Hepatocyte (in vitro differentiated cells): Measurements from ENCODE around the gene AMIGO1. TPM values are rescaled to one million over a fixed set of nuclear protein-coding genes. Genes with fewer than 3 reads are reported as not detected.

Source experiments
- DNase-seq: peaks from one replicate; pipeline ENCODE4 v3.0.0-alpha.2; 2016; ENCODE audit warnings: low spot score
- H2AFZ ChIP-seq: fragments of 200-600 bp; sonication (generic); 2 replicates; pipeline ENCODE4 v1.6.0; 2016; ENCODE audit warnings: antibody characterized with exemption, mild to moderate bottlenecking
- H3K27ac ChIP-seq: fragments of 200-600 bp; sonication (generic); 2 replicates; pipeline ENCODE4 v1.5.1; 2016; ENCODE audit warnings: mild to moderate bottlenecking
- H3K27me3 ChIP-seq: fragments of 200-600 bp; sonication (generic); 2 replicates; pipeline ENCODE4 v1.6.1; 2016
- H3K36me3 ChIP-seq: fragments of 200-600 bp; sonication (generic); replicated peaks from 2 replicates; pipeline ENCODE4 v1.5.1; 2016; ENCODE audit warnings: low read depth; ENCODE audit not compliant: insufficient read depth
- H3K4me1 ChIP-seq: fragments of 200-600 bp; sonication (generic); 2 replicates; pipeline ENCODE4 v1.5.1; 2016; ENCODE audit warnings: mild to moderate bottlenecking, moderate library complexity; ENCODE audit not compliant: insufficient read depth
- H3K4me2 ChIP-seq: fragments of 200-600 bp; sonication (generic); 2 replicates; pipeline ENCODE4 v1.6.0; 2016
- H3K4me3 ChIP-seq: fragments of 200-600 bp; sonication (generic); 2 replicates; pipeline ENCODE4 v1.5.1; 2016; ENCODE audit warnings: mild to moderate bottlenecking
- H3K79me2 ChIP-seq: fragments of 200-600 bp; sonication (generic); 2 replicates; pipeline ENCODE4 v1.6.0; 2017; ENCODE audit warnings: mild to moderate bottlenecking
- H3K9me2 ChIP-seq: fragments of 200-600 bp; sonication (generic); replicated peaks from 2 replicates; pipeline ENCODE4 v1.6.0; 2017; ENCODE audit warnings: mild to moderate bottlenecking; ENCODE audit not compliant: insufficient read depth
- H3K9me3 ChIP-seq: fragments of 200-600 bp; sonication (generic); 2 replicates; pipeline ENCODE4 v1.5.1; 2016; ENCODE audit warnings: low read depth, mild to moderate bottlenecking
- H4K20me1 ChIP-seq: fragments of 200-600 bp; sonication (generic); 2 replicates; pipeline ENCODE4 v1.6.0; 2016; ENCODE audit warnings: mild to moderate bottlenecking; ENCODE audit not compliant: insufficient read depth, poor library complexity, severe bottlenecking
- EZH2 ChIP-seq: fragments of 200-600 bp; sonication (generic); IDR thresholded peaks from 2 replicates; pipeline ENCODE4 v1.6.1; 2016; ENCODE audit warnings: antibody characterized with exemption, mild to moderate bottlenecking, borderline replicate concordance
- EZH2phosphoT487 ChIP-seq: fragments of 200-600 bp; sonication (generic); IDR thresholded peaks from one replicate; pipeline ENCODE4 v1.6.1; 2018; ENCODE audit warnings: antibody characterized with exemption, mild to moderate bottlenecking, low read depth, moderate library complexity; ENCODE audit not compliant: unreplicated experiment, severe bottlenecking
- WGBS: methylation state at CpG from one replicate; pipeline ENCODE4 v1.1.6; 2016; ENCODE audit warnings: low lambda C conversion rate; ENCODE audit errors: missing lambda C conversion rate; 5-methylcytosine and 5-hydroxymethylcytosine counted together
- polyA plus RNA-seq: library from polyadenylated mRNA; unstranded; fragments of >200 nt; fragmentation: Nextera tagmentation; extraction: Ambion mirVana; gene quantifications from 2 replicates; pipeline ENCODE4 v1.2.1, GENCODE V29; 2016
- total RNA-seq: library from RNA; depleted of rRNA; stranded (reverse); fragments of >200 nt; gene quantifications from 2 replicates; pipeline ENCODE4 v1.2.3, GENCODE V29; 2014
- TF ChIP-seq, protein P1 (sequence below): fragments of 200-600 bp; sonication (generic); IDR thresholded peaks from 2 replicates; pipeline ENCODE4 v1.5.1; 2016; ENCODE audit warnings: antibody characterized with exemption, mild to moderate bottlenecking; ENCODE audit not compliant: poor library complexity

AMIGO1 gene
- total and polyA plus RNA-seq, 2 experiments from 2014 or later = 2.0 to 4.1 TPM

GRCh38 chr1:109548321-109549267 is 39.1 kb upstream of the AMIGO1 start, which contains the start of gene GNAI3:
Gene GNAI3 (plus strand): TSS chr1:109548615. CDS start chr1:109548721, 106 bp downstream.
- H3K4me2 ChIP-seq = peak within 1 kb of the TSS; percentile 87
- peak within 1 kb of the TSS; percentile 65 for H2AFZ ChIP-seq
- TF ChIP-seq, protein P1, sequence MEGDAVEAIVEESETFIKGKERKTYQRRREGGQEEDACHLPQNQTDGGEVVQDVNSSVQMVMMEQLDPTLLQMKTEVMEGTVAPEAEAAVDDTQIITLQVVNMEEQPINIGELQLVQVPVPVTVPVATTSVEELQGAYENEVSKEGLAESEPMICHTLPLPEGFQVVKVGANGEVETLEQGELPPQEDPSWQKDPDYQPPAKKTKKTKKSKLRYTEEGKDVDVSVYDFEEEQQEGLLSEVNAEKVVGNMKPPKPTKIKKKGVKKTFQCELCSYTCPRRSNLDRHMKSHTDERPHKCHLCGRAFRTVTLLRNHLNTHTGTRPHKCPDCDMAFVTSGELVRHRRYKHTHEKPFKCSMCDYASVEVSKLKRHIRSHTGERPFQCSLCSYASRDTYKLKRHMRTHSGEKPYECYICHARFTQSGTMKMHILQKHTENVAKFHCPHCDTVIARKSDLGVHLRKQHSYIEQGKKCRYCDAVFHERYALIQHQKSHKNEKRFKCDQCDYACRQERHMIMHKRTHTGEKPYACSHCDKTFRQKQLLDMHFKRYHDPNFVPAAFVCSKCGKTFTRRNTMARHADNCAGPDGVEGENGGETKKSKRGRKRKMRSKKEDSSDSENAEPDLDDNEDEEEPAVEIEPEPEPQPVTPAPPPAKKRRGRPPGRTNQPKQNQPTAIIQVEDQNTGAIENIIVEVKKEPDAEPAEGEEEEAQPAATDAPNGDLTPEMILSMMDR = no peak
- TF ChIP-seq EZH2 (no peak), EZH2phosphoT487 (no peak)
- H3K36me3 ChIP-seq = no peaks in the 10 kb centered on the region
- H3K79me2 ChIP-seq = peaks cover 65% of the 10 kb centered on the region
- peak within 1 kb of the TSS; percentile 98 for H3K27ac ChIP-seq
- under 1% methylated on average over 66 of the region's 68 CpGs for WGBS
- H4K20me1 ChIP-seq = peaks cover 43% of the 10 kb centered on the region
- no peaks in the 10 kb centered on the region for H3K9me3 ChIP-seq
- peak; percentile 97 for DNase-seq
- H3K27me3 ChIP-seq = no peaks in the 10 kb centered on the region
- H3K9me2 ChIP-seq = no peaks in the 10 kb centered on the region
- peaks cover 21% of the 10 kb centered on the region for H3K4me1 ChIP-seq
- peak within 1 kb of the TSS; percentile 69 for H3K4me3 ChIP-seq

DNA sequence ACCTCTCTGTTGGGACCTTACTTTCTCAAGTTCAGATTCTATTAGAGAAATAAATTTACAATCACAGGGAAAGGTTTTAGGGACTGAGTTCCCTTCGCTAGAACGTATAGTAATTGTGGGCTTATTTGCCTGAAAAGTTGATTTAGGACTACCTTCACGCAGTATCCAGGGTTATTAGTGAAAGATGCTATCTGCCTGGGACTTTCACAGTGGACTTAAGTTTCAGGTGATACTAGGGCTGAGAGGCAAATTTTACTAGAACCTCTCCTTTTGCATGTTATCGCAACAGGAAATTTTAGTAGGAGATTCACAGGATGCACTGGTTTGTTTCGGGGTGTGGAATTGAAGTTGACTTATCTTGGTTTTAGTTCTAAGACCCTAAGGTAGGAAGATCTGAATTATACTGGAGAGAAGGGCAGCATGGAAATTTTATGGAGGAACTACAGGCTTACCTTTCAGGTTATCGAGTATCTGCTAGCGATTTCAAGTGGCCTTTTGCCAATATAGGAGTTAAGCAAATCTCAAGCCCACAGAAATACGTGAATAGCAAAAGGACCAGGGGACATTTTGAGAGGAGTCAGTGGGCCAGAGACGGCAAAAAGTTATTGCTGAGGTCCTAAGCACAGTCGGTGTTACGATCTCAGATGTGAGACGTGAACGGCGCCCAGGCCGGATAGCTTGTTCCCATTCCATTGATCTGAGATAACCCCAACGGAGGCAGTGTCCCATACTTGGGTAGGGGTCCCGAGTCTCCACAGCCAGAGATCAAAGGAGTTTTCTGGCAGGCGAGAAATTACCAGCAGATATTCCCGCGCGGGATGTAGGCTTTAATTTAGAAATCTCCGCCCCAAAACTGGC is 38.2 kb upstream of the AMIGO1 start:
- TF ChIP-seq EZH2phosphoT487 = no peak
- TF ChIP-seq, protein P1 = no peak
- TF ChIP-seq EZH2 = no peak
- 13% methylated on average over 22 of the region's 22 CpGs for WGBS
- Histone ChIP-seq H3K4me3 (peak overlapping the region; percentile 69), H3K79me2 (peaks cover 56% of the 10 kb centered on the region), H3K27ac (peak overlapping the region; percentile 98), H3K27me3 (no peaks in the 10 kb centered on the region), H3K9me3 (no peaks in the 10 kb centered on the region), H4K20me1 (peaks cover 34% of the 10 kb centered on the region), H3K4me1 (peaks cover 21% of the 10 kb centered on the region), H2AFZ (peak overlapping the region; percentile 44), H3K4me2 (peak overlapping the region; percentile 87), H3K9me2 (no peaks in the 10 kb centered on the region), H3K36me3 (no peaks in the 10 kb centered on the region)
- peak; percentile 47 for DNase-seq

DNA sequence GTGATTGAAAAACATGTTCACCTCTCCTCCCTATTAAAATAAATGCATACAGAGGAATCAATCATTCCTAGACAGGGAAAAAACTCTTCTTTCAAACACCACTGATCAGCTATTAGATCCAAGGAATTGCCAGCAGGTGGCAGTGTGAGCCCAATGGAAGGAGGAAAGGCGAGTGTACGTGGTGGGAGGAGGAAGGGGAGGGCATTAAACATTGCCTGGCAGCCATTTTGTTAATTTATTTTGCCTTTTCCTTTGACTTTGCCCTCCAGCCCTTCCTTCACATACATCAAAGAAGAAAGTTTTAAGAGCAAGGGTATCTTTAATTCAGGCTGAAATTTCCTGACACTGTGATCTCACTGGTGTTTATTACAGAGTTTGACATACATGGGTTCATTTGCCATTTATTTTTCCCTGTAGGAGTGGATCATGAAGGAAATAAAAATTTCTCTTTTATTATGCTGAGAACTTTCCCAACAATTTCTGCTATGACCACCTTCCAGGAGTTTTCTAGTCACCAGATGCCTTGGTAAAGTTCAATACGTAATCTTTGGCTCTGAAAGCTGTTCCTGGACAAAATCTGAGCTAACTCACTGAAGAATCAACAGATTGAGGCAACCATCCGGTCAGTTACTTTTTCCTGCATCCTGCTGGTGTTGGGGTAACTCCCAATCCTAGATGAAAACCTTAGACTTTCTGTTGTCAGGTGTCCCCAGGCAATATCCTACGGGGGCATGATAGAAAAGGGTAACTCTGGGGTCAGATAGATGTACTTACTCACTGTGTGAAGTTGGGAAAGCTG is 37.0 kb upstream of the AMIGO1 start:
- WGBS = 48% methylated on average over 5 of the region's 5 CpGs
- TF ChIP-seq EZH2phosphoT487 = no peak
- TF ChIP-seq, protein P1 = peak; percentile 96
- Histone ChIP-seq H4K20me1 (peaks cover 22% of the 10 kb centered on the region), H3K4me3 (no peak overlapping the region), H3K9me2 (no peaks in the 10 kb centered on the region), H3K4me1 (peaks cover 21% of the 10 kb centered on the region), H3K27me3 (no peaks in the 10 kb centered on the region), H3K9me3 (no peaks in the 10 kb centered on the region), H3K27ac (peak overlapping the region; percentile 98), H3K79me2 (peaks cover 44% of the 10 kb centered on the region), H2AFZ (peak overlapping the region; percentile 37), H3K36me3 (no peaks in the 10 kb centered on the region), H3K4me2 (peak overlapping the region; percentile 87)
- DNase-seq = peak; percentile 95
